ENCODE data around the gene HSD17B8. TPM values are rescaled to one million over a fixed set of nuclear protein-coding genes. Genes with fewer than 3 reads are reported as not detected.

The HSD17B8 gene
- total and polyA plus RNA-seq, 10 of the 15 experiments (the other 5 are each of a cell fraction or from before 2014, with no cell fraction given): 3.1 to 54.3 (median 26.5) TPM

DNA sequence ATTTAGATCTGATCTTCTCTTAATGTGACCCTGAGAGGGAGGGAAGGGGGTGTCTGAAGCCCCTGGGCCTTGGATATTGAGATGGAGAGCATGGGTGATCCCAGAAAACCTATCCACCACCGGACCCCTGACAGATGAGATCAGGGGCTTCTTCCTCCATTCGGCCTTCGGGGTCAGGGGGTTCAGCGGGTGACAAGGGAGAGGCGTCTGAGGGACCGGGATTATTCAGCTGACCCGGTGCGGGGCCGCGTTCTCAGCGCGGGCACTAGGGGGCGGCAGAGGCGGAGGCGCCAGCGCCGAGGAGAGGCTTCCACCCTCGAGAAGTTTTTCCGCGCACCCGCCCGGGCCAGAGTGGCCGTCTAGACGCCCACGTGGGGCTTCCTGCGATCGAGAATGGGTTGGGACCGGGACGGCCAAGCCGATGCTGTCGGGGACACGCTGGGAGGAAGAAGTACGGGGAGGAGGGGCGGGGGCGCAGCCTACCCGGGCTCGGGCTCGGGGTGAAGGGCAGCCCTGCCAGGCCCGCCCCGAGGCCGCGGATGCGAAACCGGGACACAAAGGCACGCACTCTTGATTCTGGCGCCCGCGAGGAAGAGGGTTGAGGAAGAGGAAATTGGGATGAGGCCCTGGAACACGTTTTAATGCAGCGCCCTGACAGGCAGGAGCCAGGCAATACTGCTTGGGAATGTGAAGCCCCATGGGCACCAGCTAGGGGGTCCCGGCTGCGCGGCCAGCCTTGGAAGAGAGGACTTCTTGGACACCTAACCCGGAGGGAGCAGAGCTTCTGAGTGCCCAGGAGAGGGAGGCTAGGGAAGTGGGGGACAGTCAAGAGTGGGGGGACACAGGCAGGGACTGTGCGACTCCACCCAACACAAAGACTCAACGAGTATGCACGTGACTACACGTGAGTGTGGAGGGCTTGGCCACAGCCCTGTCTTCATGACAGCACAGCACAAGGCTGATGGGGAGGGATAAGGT is 42.8 kb upstream of the HSD17B8 start (continued):
- TF ChIP-seq DPF2 (IDR thresholded peaks at IDR 0.05): peak; percentile 64; the same call in 1 of the 2 replicates
- TF ChIP-seq SUZ12 (IDR thresholded peaks at IDR 0.05; ENCODE audit: unreplicated experiment): no peak
- no peak for TF ChIP-seq GABPA (IDR thresholded peaks at IDR 0.05; ENCODE audit: low read depth)
- no peak for TF ChIP-seq STAT1 (conservative IDR thresholded peaks at IDR 0.05)
- TF ChIP-seq TCF12 (IDR thresholded peaks at IDR 0.05; ENCODE audit: low read depth, low read length): no peak
- no peak for TF ChIP-seq NFIC (IDR thresholded peaks at IDR 0.05; ENCODE audit: low read depth, low read length)
- TF ChIP-seq ZNF217 (IDR thresholded peaks at IDR 0.05): no peak
- no peak for TF ChIP-seq SMAD5 (IDR thresholded peaks at IDR 0.05; ENCODE audit: low read depth)
- TF ChIP-seq RCOR1 (conservative IDR thresholded peaks at IDR 0.05; ENCODE audit: low read depth, low read length): no peak
- no peak for TF ChIP-seq HDAC6 (IDR thresholded peaks at IDR 0.05; ENCODE audit: unreplicated experiment)
- no peak for TF ChIP-seq ZNF207 (IDR thresholded peaks at IDR 0.05; ENCODE audit: borderline replicate concordance)
- no peak for TF ChIP-seq ETV6 (conservative IDR thresholded peaks at IDR 0.05 in 1 of 2, IDR thresholded peaks at IDR 0.05 in 1 of 2; ENCODE audit: borderline replicate concordance in 1 of 2, low read depth in 1 of 2)
- TF ChIP-seq, protein P1, sequence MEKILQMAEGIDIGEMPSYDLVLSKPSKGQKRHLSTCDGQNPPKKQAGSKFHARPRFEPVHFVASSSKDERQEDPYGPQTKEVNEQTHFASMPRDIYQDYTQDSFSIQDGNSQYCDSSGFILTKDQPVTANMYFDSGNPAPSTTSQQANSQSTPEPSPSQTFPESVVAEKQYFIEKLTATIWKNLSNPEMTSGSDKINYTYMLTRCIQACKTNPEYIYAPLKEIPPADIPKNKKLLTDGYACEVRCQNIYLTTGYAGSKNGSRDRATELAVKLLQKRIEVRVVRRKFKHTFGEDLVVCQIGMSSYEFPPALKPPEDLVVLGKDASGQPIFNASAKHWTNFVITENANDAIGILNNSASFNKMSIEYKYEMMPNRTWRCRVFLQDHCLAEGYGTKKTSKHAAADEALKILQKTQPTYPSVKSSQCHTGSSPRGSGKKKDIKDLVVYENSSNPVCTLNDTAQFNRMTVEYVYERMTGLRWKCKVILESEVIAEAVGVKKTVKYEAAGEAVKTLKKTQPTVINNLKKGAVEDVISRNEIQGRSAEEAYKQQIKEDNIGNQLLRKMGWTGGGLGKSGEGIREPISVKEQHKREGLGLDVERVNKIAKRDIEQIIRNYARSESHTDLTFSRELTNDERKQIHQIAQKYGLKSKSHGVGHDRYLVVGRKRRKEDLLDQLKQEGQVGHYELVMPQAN (conservative IDR thresholded peaks at IDR 0.05): no peak
- TF ChIP-seq POLR2AphosphoS5 (IDR thresholded peaks at IDR 0.05; ENCODE audit: low read length): no peak
- peak; percentile 74; the same call in 1 of the 2 replicates for TF ChIP-seq LARP7 (IDR thresholded peaks at IDR 0.05)
- TF ChIP-seq ZBTB33 (IDR thresholded peaks at IDR 0.05): no peak
- TF ChIP-seq NR2F1 (conservative IDR thresholded peaks at IDR 0.05): peak; percentile 68
- no peak for TF ChIP-seq RAD51 (IDR thresholded peaks at IDR 0.05)
- TF ChIP-seq WRNIP1 (IDR thresholded peaks at IDR 0.05; ENCODE audit: borderline replicate concordance, low read depth, low read length): no peak
- TF ChIP-seq, protein P2, sequence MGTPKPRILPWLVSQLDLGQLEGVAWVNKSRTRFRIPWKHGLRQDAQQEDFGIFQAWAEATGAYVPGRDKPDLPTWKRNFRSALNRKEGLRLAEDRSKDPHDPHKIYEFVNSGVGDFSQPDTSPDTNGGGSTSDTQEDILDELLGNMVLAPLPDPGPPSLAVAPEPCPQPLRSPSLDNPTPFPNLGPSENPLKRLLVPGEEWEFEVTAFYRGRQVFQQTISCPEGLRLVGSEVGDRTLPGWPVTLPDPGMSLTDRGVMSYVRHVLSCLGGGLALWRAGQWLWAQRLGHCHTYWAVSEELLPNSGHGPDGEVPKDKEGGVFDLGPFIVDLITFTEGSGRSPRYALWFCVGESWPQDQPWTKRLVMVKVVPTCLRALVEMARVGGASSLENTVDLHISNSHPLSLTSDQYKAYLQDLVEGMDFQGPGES (IDR thresholded peaks at IDR 0.05): no peak
- TF ChIP-seq EP300 (IDR thresholded peaks at IDR 0.05; ENCODE audit: borderline replicate concordance in 1 of 2, control insufficient read depth in 1 of 2, low read depth in 2 of 2, low read length in 2 of 2): no peak
- TF ChIP-seq EZH2 (IDR thresholded peaks at IDR 0.05; ENCODE audit: borderline replicate concordance, control insufficient read depth, low read depth, low read length): no peak
- peak; percentile 67 for TF ChIP-seq YY1 (IDR thresholded peaks at IDR 0.05; ENCODE audit: low read depth, low read length)
- TF ChIP-seq MXI1 (IDR thresholded peaks at IDR 0.05; ENCODE audit: low read depth, low read length): no peak
- no peak for TF ChIP-seq FOS (IDR thresholded peaks at IDR 0.05; ENCODE audit: borderline replicate concordance, extremely low read depth, insufficient read length)
